Choroid plexus epithelial cell (primary cell): ENCODE measurements around the gene VPS18.
"Not testable (repeated sequence)": the region's sequence is repeated elsewhere in the genome, so short reads cannot be mapped to it uniquely, and the experiment has no call there.

ENCODE experiments used
- DNase-seq: peaks from one replicate; pipeline ENCODE4 v3.0.0-alpha.2; 2010; ENCODE audit warnings: low read depth
- H3K4me3 ChIP-seq: 2 replicates; pipeline ENCODE4 v1.5.1; 2011; ENCODE audit warnings: low read depth, mild to moderate bottlenecking, control low read depth, low read length, moderate library complexity
- TF ChIP-seq, protein P1 (sequence below): conservative IDR thresholded peaks from 2 replicates; pipeline ENCODE4 v1.5.1; 2011; ENCODE audit warnings: low read depth, mild to moderate bottlenecking, control low read depth, inconsistent platforms, low read length, moderate library complexity

Gene VPS18

DNA sequence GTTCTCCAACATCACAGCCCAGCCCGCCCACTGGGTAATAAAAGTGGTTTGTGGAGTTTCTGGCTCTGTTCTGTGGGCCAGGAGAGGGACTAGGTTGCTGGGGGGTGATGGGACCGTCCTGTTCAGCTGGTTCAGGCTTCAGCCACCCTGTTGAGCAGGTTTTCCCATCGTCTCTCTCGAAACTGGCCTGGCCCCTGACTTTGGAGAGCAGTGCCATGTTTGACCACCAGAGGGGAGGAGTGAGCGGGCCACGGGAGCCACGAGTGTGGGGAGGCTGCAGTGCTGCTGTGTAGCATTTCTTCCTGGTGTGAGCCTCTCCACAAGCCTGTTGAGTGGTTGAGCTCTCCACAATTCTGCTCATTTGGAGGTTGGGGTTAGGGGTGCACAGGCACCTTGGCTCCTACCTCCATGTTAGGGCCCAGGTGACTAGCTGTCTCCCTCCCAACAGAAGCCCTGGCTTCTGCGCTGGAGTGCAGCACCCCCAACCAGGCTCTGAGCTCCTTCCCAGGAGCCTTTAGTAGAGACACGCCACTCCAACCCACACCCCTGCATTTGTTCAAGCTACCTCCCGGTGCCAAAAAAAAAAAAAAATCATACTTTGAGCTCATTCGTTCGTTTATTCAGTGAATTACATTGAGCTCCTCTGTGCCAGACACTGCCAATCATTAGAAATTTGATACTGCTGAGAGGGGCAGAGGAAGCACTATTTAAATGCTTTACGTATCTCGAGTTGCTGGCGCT, 36.5 kb upstream of the VPS18 start:
- TF ChIP-seq, protein P1, sequence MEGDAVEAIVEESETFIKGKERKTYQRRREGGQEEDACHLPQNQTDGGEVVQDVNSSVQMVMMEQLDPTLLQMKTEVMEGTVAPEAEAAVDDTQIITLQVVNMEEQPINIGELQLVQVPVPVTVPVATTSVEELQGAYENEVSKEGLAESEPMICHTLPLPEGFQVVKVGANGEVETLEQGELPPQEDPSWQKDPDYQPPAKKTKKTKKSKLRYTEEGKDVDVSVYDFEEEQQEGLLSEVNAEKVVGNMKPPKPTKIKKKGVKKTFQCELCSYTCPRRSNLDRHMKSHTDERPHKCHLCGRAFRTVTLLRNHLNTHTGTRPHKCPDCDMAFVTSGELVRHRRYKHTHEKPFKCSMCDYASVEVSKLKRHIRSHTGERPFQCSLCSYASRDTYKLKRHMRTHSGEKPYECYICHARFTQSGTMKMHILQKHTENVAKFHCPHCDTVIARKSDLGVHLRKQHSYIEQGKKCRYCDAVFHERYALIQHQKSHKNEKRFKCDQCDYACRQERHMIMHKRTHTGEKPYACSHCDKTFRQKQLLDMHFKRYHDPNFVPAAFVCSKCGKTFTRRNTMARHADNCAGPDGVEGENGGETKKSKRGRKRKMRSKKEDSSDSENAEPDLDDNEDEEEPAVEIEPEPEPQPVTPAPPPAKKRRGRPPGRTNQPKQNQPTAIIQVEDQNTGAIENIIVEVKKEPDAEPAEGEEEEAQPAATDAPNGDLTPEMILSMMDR, result peak; percentile 98
- peak; percentile 75 for DNase-seq

DNA sequence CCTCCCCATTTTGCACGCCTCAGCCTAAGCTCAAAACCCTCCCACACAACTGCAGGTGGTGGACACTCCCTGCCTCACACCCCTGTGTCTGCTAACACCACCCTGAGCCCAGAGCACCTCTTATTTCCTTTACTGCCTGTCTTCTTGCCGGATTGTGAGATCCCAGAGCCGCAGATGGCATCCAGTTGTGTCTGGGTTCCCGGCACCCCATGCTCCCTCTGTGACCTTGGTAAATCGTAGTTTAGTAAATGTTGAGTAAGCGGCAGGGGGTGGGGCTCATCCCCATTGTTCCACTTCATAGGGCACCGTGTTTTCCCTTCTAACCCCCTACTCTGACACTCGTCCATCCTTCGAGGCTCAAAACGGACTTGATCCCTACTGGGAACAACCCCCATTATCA, 35.5 kb upstream of the VPS18 start:
- TF ChIP-seq, protein P1, result no peak
- no peak overlapping the region for H3K4me3 ChIP-seq
- no peak for DNase-seq

More for the DNA sequence above, 36.5 kb upstream of the VPS18 start:
- H3K4me3 ChIP-seq, result no peak overlapping the region

DNA sequence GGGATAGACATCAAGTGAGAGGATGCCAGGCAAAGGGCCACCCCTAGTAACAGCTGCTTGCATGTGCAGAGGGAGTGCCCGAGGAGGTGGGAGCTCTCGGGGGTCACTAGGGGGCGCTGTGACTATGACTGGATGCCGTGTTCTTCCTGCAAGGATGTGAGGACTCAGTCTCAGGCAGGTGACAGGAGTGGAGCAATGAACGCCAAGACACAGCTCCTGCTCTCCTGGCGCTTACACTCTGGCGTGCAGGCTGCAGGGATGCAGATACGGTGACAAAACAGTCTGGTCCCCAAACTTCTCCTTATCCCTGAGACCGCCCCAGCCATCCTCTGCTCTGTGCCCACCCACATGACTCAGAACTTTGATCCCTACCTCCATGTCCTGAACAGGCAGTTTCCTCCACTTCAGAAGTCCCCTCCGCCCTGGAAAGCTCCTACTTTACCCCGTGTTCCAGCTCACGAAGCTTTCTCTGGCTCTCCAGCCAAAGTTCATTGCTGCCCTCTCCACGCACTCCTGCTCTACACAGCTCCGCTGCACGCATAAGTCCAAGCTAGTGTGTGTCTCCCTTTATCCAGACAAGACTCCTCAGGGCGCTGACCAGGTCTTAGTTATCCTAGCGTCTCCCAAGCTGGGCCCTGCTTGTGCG, 34.9 kb upstream of the VPS18 start:
- TF ChIP-seq, protein P1, result peak; percentile 90
- DNase-seq, result peak; percentile 88
- H3K4me3 ChIP-seq, result no peak overlapping the region

DNA sequence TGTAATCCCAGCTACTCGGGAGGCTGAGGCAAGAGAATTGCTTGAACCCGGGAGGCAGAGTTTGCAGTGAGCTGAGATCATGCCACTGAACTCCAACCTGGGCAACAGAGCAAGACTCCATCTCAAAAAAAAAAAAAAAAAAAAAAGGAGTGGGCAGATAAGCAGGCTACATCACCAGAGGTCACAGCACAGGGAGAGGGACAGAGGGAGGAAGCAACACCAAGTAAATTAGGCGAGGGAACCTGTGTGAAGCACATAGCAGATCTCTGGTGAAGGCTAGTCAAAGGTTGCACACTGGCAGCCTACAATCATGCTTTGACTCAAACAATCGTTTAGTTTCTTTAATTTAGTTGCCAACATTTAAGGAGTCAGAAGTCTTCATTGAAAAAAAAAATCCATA, 33.1 kb upstream of the VPS18 start:
- H3K4me3 ChIP-seq, DNase-seq: not testable (repeated sequence)

DNA sequence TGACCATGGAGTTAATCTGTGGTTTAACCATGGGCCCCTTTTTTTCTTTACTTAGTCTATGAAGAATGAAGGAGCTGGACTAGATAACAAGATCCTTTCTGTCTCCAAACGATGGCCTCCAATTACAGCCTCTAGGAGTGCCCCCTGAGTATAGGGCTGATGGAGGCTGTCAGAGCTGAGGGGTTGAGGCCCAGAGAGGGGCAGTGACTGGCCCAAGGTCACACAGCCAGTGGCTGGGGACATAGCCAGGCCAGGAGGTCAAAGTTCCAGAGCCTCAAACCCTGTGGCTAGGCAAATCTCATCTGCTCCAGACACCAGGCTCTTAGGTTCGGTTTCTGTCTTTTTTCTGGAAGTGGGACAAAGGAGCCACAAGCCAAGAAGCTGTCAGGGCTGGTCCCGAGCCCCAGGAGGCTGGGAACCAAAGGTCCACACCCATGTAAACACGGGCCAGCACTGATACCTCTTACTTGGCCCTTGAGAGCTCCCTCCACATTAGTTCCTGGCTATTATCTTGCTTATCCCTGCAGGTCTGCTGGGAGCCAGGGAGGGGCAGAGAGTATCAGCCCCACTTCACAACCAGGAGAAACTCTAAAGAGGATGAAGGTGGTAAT, 30.5 kb upstream of the VPS18 start:
- no peak for DNase-seq
- H3K4me3 ChIP-seq, result no peak overlapping the region
- TF ChIP-seq, protein P1, result no peak

DNA sequence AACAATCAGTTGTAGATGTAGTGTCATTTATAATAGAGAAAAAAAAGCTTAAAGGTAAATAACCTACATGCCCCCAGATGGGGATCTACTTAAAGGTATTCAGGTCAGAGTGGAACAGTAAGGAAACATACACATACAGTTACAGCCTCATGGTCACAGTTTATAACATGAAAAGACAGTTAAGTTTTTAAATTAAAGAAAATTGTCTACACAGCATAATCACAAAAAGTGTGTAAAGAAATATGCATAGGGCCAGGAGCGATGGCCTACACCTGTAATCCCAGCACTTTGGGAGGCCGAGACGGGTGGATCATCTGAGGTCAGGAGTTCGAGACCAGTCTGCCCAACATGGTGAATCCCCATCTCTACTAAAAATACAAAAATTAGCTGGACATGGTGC, 27.1 kb upstream of the VPS18 start:
- TF ChIP-seq, protein P1, result no peak
- no peak overlapping the region for H3K4me3 ChIP-seq
- DNase-seq, result no peak

DNA sequence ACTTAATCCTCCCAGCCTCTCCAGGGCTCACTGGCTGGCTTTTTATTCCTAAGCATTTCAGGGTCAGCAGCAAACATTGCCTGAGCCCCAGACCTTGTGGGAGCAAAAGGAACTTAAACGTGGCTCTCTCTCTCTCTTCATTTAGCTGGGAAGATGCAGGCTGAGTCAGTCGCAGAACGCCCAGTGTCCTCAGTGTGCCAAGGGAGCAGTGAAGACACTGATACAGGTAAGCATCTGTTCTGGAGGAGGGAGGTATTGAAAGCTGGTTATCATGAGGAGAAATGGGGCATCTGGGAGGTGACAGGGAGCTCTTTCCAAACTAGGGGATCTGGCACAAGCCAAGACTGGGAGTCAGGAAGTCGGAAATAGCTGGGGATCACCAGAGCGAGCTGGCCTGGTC, 24.6 kb upstream of the VPS18 start:
- no peak for DNase-seq
- H3K4me3 ChIP-seq, result no peak overlapping the region
- TF ChIP-seq, protein P1, result no peak
